ENCODE results near the gene PTPRD.
"Not testable (repeated sequence)": the region's sequence is repeated elsewhere in the genome, so short reads cannot be mapped to it uniquely, and the experiment has no call there.

Gene PTPRD

GRCh38 chr9:9560382-9561035 is 1052.3 kb downstream of the PTPRD start:
- DNase-seq, result no peak

DNA sequence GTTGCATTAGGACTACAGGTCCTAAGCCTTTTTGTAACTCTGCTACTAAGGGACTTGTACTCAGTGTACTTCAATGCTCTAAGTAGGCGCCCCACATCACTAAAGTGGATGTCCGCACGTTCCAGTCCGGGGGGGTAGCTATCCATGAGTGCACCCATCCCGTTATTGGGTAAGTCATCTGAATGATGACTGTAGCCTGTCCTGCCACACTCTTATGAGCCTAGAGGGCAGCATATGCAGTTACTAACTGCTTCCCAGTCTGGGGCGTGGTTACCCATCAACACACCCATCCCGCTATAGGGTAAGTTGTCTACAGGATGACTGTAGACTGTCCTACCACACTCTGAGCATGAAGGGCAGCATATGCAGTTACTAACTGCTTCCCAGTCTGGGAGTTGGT is 1053.9 kb downstream of the PTPRD start:
- DNase-seq, result no peak

DNA sequence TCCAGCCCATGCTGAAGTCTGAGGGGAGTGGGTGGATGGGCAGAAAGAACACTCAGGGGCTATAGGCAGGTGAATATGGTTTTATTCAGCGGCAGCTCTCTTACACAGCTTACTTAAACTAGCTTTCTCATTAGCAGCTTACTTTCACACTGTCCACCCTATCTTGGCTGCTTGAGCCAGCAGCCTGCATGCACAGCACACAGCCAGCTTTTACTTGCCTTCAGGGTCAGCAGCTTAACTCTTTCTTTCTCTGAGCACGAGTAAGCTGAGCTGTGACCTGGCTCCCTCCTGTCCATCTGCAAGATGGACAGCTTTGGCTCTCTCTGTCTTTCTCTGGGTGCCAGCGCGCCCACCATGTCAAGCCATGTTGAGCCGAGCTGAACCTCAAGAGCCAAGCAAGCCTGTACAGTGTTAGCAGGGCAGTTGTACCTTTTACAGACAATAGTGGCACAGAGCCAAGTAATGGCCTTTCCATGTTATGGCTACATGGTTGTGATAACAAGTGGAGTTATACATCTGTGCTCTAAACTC is 1054.9 kb downstream of the PTPRD start:
- DNase-seq, result no peak

- DNase-seq, result no peak
These were observed 1055.7 kb downstream of the PTPRD start for GRCh38 chr9:9556865-9557803.

DNA sequence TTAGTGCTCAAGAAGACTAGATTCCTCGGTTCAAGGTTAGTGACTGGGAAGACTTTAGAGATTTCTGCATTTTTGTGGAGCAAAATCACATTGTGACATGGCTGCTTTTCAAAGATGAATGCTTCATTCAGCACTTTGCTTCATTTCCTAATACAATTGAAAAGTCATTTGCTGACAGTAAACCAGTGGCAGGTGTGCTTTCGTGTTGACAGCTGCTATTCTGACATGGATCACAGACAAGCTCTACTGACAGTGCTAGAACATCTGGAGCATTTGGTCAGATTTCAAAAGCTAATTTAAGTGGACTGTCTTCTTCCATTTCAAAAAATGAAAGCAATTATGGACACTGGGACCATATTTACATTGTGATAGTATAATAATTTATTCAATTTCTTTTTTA is 1060.1 kb downstream of the PTPRD start:
- no peak for DNase-seq

DNA sequence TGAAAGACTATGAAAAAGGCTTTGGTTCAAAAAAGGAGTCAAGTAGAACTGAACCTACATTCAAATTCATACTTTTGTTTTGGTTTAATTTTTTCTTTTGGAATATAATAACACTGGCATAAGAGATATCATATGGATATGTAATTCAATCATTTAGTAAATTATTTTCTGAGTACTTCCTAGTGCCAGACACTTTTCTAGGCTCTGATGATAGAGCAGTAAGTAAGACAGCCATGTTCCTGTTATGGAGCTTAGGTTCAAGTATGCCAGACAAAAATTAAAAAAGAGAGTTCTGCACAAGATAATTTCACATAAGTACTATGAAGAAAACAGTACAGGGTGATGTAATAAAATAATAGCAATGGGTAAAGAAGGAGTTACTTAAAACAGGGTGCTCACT is 1074.0 kb downstream of the PTPRD start:
- DNase-seq, result no peak

DNA sequence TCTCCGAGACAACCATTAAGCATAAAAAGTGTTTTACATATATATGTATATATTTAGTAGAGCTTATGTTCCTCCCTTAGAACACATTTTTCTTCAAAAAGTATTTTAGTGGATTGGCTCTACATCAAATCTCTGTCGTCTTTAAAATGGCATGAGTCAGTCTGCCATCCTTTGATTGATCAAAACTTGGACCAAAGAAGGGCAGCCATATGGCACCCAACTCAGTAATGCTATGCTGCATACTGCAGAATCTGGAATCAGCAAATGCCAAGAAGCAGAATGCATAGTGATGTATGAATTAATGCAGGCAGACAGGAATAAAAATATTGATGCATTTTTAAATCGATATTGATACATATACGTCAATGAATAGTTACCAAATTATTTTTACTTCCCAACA is 1074.4 kb downstream of the PTPRD start:
- no peak for DNase-seq

GRCh38 chr9:9536523-9536922 is 1076.3 kb downstream of the PTPRD start:
- no peak for DNase-seq

DNA sequence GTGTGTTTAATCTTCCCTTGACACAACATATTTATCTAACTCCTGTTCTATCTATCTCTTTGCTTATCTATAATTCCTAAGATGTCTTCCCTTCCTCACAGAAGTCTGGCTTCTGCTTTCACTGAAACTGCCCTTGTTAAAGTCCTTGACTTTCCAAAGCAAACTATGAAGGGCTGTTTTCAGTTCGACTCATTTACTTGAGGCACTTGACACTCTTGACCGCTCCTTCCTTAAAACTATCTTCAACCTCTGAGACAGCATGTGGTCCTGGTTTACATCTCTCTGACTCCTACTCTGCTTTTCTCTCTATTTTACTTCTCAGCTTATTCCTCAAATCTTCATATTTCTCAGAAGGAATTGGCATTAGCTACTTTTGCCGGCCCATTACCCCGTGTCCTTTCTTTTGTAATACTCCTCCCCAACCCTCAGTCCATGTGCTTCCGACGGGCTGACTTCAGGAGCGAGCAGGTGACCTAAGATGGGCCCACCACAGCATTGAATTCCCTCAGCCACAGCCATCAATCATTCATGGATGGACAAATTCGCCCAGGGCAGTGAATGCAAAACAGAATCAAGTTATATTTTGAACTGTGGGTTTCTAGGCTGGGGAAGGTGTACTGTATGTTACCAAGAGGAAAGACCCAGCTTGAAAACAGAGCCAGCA is 1089.2 kb downstream of the PTPRD start:
- no peak for DNase-seq

GRCh38 chr9:9522406-9522805 is 1090.4 kb downstream of the PTPRD start:
- DNase-seq, result no peak

GRCh38 chr9:9521033-9521779 is 1091.6 kb downstream of the PTPRD start:
- no peak for DNase-seq

- no peak for DNase-seq
These were observed 1107.9 kb downstream of the PTPRD start for GRCh38 chr9:9504869-9505268.

- DNase-seq, result no peak
These were observed 1113.3 kb downstream of the PTPRD start for GRCh38 chr9:9499546-9499945.

DNA sequence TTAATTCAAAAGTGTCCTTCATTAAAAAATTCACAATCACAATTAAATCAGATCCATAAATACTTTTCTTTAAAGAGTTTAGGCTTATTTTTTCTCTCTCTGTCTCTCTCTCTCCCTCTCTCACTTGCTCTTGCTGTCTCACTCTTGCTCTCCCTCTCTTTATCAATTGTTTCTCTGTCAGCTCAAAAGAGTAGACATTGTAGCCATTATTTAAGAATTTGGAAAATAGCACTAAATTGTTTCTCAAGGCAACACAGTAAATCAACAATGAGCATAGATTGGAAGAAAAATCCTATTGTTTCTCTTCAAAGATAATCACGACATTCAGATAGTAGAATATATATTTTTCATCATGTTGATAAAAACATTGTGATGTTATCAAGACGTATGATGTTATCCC is 1114.0 kb downstream of the PTPRD start:
- DNase-seq, result no peak

- no peak for DNase-seq
These were observed 1114.7 kb downstream of the PTPRD start for GRCh38 chr9:9498128-9498527.

DNA sequence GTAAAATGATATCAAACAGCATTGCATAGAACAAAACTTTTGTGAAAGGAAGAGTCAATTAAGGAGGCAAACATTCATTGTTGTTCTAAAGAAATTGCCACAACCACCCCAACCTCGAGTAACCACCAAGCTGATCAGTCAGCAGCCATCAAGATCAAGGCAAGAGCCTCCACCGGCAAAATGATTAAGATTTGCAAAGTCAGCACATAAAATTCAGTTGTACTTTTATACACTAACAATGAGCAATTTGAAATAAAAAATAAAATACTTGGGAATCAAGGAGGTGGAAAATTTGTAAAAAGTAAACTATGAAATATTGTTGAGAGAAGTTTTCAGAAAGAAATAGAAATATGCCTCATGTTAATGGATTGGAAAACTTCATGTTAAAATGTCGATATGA is 1118.5 kb downstream of the PTPRD start:
- DNase-seq, result no peak

DNA sequence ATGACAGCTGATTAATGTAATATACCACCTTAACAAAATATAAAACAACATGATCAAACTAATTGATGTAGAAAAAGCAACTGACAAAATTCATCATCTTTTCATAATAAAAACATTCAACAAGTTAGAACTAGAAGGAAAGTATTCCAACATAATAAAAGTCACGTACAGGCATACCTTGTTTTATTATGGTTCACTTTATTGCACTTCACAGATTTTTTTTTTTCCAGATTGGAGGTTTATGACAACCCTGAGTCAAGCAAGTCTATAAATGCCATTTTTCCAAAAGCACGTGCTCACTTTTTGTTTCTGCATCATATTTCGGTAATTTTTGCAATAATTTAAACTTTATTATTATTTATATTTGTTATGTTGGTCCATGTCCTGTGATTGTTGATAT is 1120.3 kb downstream of the PTPRD start:
- no peak for DNase-seq

DNA sequence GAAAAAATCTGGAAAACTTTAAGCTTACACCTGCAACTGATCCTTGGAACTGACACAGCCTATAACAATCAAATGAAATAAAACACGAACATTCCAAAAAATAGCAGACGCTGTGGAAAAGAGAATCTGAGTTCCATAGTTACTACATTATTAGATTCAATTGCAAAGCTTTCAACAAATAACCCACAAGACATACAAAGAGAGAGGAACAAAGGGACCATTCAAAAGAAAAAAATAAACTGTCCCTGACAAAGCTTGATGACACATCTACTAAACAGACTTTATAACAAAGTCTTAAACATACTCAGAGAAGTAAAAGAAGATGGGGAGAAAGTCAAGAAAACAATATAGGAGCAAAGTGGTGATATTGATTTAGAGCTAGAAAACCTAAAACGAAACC is 1123.6 kb downstream of the PTPRD start:
- DNase-seq, result no peak

GRCh38 chr9:9483175-9483574 is 1129.6 kb downstream of the PTPRD start:
- DNase-seq, result no peak

DNA sequence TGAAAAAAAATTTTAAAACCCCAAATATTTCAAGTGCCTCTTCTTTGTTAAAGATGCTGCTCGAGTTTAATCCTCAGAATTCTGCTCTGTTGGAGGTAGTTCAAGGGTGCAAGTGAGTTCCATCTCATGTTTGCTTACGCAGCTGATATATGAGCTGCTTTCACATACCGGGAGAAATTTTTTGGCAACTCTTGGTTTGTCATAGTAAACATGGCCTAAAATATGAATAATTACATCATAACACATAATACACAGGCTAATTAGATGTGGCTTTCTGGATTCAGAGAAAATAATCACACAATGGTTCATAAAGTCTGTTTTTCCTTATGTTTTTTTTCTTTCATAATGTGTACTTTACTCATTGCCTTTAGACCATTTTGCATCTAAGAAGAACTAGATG is 1134.1 kb downstream of the PTPRD start:
- DNase-seq, result no peak

- DNase-seq, result no peak
These were observed 1143.5 kb downstream of the PTPRD start for GRCh38 chr9:9469271-9469670.

GRCh38 chr9:9441874-9442273 is 1170.9 kb downstream of the PTPRD start:
- not testable (repeated sequence) for DNase-seq

- no peak for DNase-seq
These were observed 1175.2 kb downstream of the PTPRD start for GRCh38 chr9:9437641-9438040.
